Epithelial cell of prostate (primary cell): ENCODE measurements around the gene KIAA0232.
"Not testable (repeated sequence)": the region's sequence is repeated elsewhere in the genome, so short reads cannot be mapped to it uniquely, and the experiment has no call there.

Experiments
- DNase-seq: peaks from one replicate; pipeline ENCODE4 v3.0.0-alpha.2; 2011; ENCODE audit warnings: low read depth, low spot score
- H3K27ac ChIP-seq: fragments of 450-650 bp; 2 replicates; pipeline ENCODE4 v1.5.1; 2017; ENCODE audit warnings: mild to moderate bottlenecking

The KIAA0232 gene

GRCh38 chr4:6753891-6754290, 28.6 kb upstream of the KIAA0232 start:
- DNase-seq: no peak
- no peak overlapping the region for H3K27ac ChIP-seq

GRCh38 chr4:6754481-6755087, 27.9 kb upstream of the KIAA0232 start:
- DNase-seq: no peak
- H3K27ac ChIP-seq: no peak overlapping the region

GRCh38 chr4:6755088-6755753, 27.3 kb upstream of the KIAA0232 start:
- no peak for DNase-seq
- H3K27ac ChIP-seq: no peak overlapping the region

GRCh38 chr4:6756345-6756744, 26.2 kb upstream of the KIAA0232 start:
- not testable (repeated sequence) for H3K27ac ChIP-seq, DNase-seq

- no peak for DNase-seq
- H3K27ac ChIP-seq: no peak overlapping the region
Measured at GRCh38 chr4:6758728-6759127, 23.8 kb upstream of the KIAA0232 start.

- no peak overlapping the region for H3K27ac ChIP-seq
- DNase-seq: no peak
Measured at GRCh38 chr4:6760865-6761264, 21.7 kb upstream of the KIAA0232 start.

GRCh38 chr4:6761649-6762615, 20.6 kb upstream of the KIAA0232 start:
- no peak for DNase-seq
- H3K27ac ChIP-seq: no peak overlapping the region

- peak overlapping the region; percentile 54 for H3K27ac ChIP-seq
- peak; percentile 86 for DNase-seq
Measured at GRCh38 chr4:6763330-6763851, 19.1 kb upstream of the KIAA0232 start.

- H3K27ac ChIP-seq: no peak overlapping the region
- DNase-seq: no peak
Measured at GRCh38 chr4:6764976-6765620, 17.4 kb upstream of the KIAA0232 start.

- H3K27ac ChIP-seq: no peak overlapping the region
- DNase-seq: no peak
Measured at GRCh38 chr4:6765703-6766102, 16.8 kb upstream of the KIAA0232 start.

- peak overlapping the region; percentile 13 for H3K27ac ChIP-seq
- no peak for DNase-seq
Measured at GRCh38 chr4:6767386-6767747, 15.2 kb upstream of the KIAA0232 start.

GRCh38 chr4:6767748-6768538, 14.6 kb upstream of the KIAA0232 start:
- no peak for DNase-seq

GRCh38 chr4:6768539-6768905, 14.0 kb upstream of the KIAA0232 start:
- H3K27ac ChIP-seq: no peak overlapping the region
- DNase-seq: no peak

More at GRCh38 chr4:6767748-6768538, 14.6 kb upstream of the KIAA0232 start:
- H3K27ac ChIP-seq: peak overlapping the region; percentile 13

- H3K27ac ChIP-seq: no peak overlapping the region
- DNase-seq: no peak
Measured at GRCh38 chr4:6769233-6769988, 13.1 kb upstream of the KIAA0232 start.

- no peak for DNase-seq
- H3K27ac ChIP-seq: no peak overlapping the region
Measured at GRCh38 chr4:6769989-6770420, 12.5 kb upstream of the KIAA0232 start.

- H3K27ac ChIP-seq: no peak overlapping the region
- DNase-seq: no peak
Measured at GRCh38 chr4:6770581-6771228, 11.8 kb upstream of the KIAA0232 start.

GRCh38 chr4:6771229-6771671, 11.3 kb upstream of the KIAA0232 start:
- DNase-seq: no peak
- no peak overlapping the region for H3K27ac ChIP-seq

GRCh38 chr4:6772223-6772928, 10.2 kb upstream of the KIAA0232 start:
- H3K27ac ChIP-seq: peak overlapping the region; percentile 54
- DNase-seq: no peak
